Peyer's patch (tissue), 4 donors: Measurements from ENCODE around the gene CELF1.
"Not testable (repeated sequence)": the region's sequence is repeated elsewhere in the genome, so short reads cannot be mapped to it uniquely, and the experiment has no call there.

Experiments
- POLR2A ChIP-seq, 2 donors: fragments of 450-650 bp; IDR thresholded peaks; one replicate each; pipeline ENCODE4 v1.5.1; 2017; ENCODE audit warnings: antibody characterized with exemption in 2 of 2, mild to moderate bottlenecking in 2 of 2, moderate library complexity in 2 of 2
- TF ChIP-seq, protein P1 (sequence below), 6 experiments: fragments of 450-650 bp in 4 of 6; fragments of 200-600 bp in 2 of 6; sonication (generic) in 1 of 6; IDR thresholded peaks; one replicate each; pipeline ENCODE4 v1.5.1; 2017 to 2019; ENCODE audit warnings: antibody characterized with exemption in 6 of 6, mild to moderate bottlenecking in 3 of 6, moderate library complexity in 1 of 6

DNA sequence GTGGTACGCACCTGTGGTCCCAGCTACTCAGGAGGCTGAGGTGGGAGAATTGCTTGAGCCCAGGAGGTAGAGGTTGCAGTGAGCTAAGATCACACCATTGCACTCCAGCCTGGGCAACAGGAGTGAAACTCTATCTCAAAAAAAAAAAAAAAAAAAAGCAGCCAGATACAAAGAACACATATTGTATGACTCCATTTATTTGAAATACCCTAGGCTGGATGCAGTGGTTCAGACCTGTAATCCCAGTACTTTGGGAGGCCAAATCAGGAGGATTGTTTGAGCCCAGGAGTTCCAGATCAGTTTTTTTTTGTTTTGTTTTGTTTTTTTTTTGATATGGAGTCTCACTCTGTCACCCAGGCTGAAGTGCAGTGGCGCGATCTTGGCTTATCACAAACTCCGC, 9.5 kb upstream of the CELF1 start:
- TF ChIP-seq, protein P1, sequence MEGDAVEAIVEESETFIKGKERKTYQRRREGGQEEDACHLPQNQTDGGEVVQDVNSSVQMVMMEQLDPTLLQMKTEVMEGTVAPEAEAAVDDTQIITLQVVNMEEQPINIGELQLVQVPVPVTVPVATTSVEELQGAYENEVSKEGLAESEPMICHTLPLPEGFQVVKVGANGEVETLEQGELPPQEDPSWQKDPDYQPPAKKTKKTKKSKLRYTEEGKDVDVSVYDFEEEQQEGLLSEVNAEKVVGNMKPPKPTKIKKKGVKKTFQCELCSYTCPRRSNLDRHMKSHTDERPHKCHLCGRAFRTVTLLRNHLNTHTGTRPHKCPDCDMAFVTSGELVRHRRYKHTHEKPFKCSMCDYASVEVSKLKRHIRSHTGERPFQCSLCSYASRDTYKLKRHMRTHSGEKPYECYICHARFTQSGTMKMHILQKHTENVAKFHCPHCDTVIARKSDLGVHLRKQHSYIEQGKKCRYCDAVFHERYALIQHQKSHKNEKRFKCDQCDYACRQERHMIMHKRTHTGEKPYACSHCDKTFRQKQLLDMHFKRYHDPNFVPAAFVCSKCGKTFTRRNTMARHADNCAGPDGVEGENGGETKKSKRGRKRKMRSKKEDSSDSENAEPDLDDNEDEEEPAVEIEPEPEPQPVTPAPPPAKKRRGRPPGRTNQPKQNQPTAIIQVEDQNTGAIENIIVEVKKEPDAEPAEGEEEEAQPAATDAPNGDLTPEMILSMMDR (IDR thresholded peaks at IDR 0.05) = not testable (repeated sequence)
- not testable (repeated sequence) for TF ChIP-seq POLR2A (IDR thresholded peaks at IDR 0.05)
